HepG2 (cell line): ENCODE measurements around the gene CTSZ. TPM values are rescaled to one million over a fixed set of nuclear protein-coding genes. Genes with fewer than 3 reads are reported as not detected.

Experiments
- CHD4 ChIP-seq: fragments of 200-600 bp; sonication (generic); IDR thresholded peaks from 2 replicates; pipeline ENCODE4 v1.7.0; 2017; ENCODE audit warnings: mild to moderate bottlenecking, low read length, borderline replicate concordance
- MAFK ChIP-seq, 2 experiments: IDR thresholded peaks in 1 of 2; conservative IDR thresholded peaks in 1 of 2; 2 replicates each; pipeline ENCODE4 v1.6.1; 2011; ENCODE audit warnings: improper control_type of control experiment in 2 of 2, low read length in 2 of 2
- MTA1 ChIP-seq: sonication (generic); formaldehyde crosslinking; IDR thresholded peaks from 2 replicates; pipeline ENCODE4 v1.4.0; 2020; ENCODE audit warnings: missing genetic modification reagents, mild to moderate bottlenecking, borderline replicate concordance
- NAIF1 ChIP-seq: sonication (generic); formaldehyde crosslinking; IDR thresholded peaks from 2 replicates; pipeline ENCODE4 v1.5.0; 2020; ENCODE audit warnings: mild to moderate bottlenecking, missing genetic modification reagents, borderline replicate concordance
- PCBP2 ChIP-seq: fragments of 200-400 bp; formaldehyde crosslinking; optimal IDR thresholded peaks from 2 replicates; pipeline ENCODE3; 2018; ENCODE audit warnings: low read length, low read depth; ENCODE audit not compliant: poor library complexity, severe bottlenecking
- SMC3 ChIP-seq: IDR thresholded peaks from 2 replicates; pipeline ENCODE4 v1.6.1; 2011; ENCODE audit warnings: low read length, improper control_type of control experiment
- SP4 ChIP-seq: sonication (generic); formaldehyde crosslinking; IDR thresholded peaks from 2 replicates; pipeline ENCODE4 v1.8.1; 2023; ENCODE audit warnings: mild to moderate bottlenecking, missing genetic modification reagents
- TAF15 ChIP-seq: fragments of 200-400 bp; formaldehyde crosslinking; IDR thresholded peaks from one replicate; pipeline ENCODE4 v1.6.1; 2018; ENCODE audit warnings: mild to moderate bottlenecking, low read depth, low read length; ENCODE audit not compliant: poor library complexity, severe bottlenecking
- ZNF382 ChIP-seq: sonication (generic); formaldehyde crosslinking; IDR thresholded peaks from 2 replicates; pipeline ENCODE4 v1.5.0; 2020; ENCODE audit warnings: missing genetic modification reagents, mild to moderate bottlenecking, borderline replicate concordance
- ZNF614 ChIP-seq: IDR thresholded peaks from 2 replicates; pipeline ENCODE4 v1.6.1; 2018; ENCODE audit warnings: missing biosample characterization, missing genetic modification reagents, inconsistent platforms, borderline replicate concordance
- ZNF740 ChIP-seq: sonication (generic); formaldehyde crosslinking; IDR thresholded peaks from 2 replicates; pipeline ENCODE4 v1.4.0; 2020; ENCODE audit warnings: missing genetic modification reagents
- ZNF800 ChIP-seq: sonication (generic); formaldehyde crosslinking; IDR thresholded peaks from 2 replicates; pipeline ENCODE4 v1.4.0; 2020; ENCODE audit warnings: missing genetic modification reagents
- polyA plus RNA-seq, 8 experiments: library from polyadenylated mRNA; depleted of rRNA in 3 of 8; stranded (reverse) in 7 of 8; unstranded in 1 of 8; fragments of >200 nt; fragmentation: Illumina TruSeq in 4 of 8; extraction: Trizol in 4 of 8; gene quantifications; 2 replicates each; pipeline versions ENCODE4 v1.2.1 to v1.2.3, GENCODE V29; 2011 to 2016; ENCODE audit warnings: low read depth in 4 of 8, missing spikeins in 1 of 8, mixed read lengths in 1 of 8; ENCODE audit not compliant: insufficient read depth in 1 of 8
- total RNA-seq, 5 experiments: library from RNA; depleted of rRNA; stranded (reverse); fragments of >200 nt; fragmentation: Illumina TruSeq; extraction: Trizol; gene quantifications; 2 replicates each; pipeline ENCODE4 v1.2.3, GENCODE V29; 2016; ENCODE audit warnings: low read depth in 1 of 5
- TF ChIP-seq, protein P1 (sequence below): sonication (generic); formaldehyde crosslinking; IDR thresholded peaks from 2 replicates; pipeline ENCODE4 v1.4.0; 2020; ENCODE audit warnings: missing genetic modification reagents

Gene CTSZ
- total and polyA plus RNA-seq, 2 of the 13 experiments (the other 11 are each of a cell fraction or from before 2014, with no cell fraction given): 0.33 TPM; not detected in 1

- TF ChIP-seq SMC3 (no peak), MAFK (conservative IDR thresholded peaks at IDR 0.05 in 1 of 2, IDR thresholded peaks at IDR 0.05 in 1 of 2; ENCODE audit: low read length in 2 of 2) (no peak), ZNF740 (CRISPR knock-in tag) (no peak), CHD4 (no peak), ZNF800 (CRISPR knock-in tag) (no peak), MTA1 (no peak), NAIF1 (CRISPR knock-in tag) (no peak), ZNF382 (CRISPR knock-in tag) (no peak), ZNF614 (CRISPR knock-in tag) (no peak), SP4 (CRISPR knock-in tag) (no peak), PCBP2 (no peak), TAF15 (no peak)
- TF ChIP-seq, protein P1, sequence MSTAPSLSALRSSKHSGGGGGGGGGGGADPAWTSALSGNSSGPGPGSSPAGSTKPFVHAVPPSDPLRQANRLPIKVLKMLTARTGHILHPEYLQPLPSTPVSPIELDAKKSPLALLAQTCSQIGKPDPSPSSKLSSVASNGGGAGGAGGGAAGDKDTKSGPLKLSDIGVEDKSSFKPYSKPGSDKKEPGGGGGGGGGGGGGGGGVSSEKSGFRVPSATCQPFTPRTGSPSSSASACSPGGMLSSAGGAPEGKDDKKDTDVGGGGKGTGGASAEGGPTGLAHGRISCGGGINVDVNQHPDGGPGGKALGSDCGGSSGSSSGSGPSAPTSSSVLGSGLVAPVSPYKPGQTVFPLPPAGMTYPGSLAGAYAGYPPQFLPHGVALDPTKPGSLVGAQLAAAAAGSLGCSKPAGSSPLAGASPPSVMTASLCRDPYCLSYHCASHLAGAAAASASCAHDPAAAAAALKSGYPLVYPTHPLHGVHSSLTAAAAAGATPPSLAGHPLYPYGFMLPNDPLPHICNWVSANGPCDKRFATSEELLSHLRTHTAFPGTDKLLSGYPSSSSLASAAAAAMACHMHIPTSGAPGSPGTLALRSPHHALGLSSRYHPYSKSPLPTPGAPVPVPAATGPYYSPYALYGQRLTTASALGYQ: no peak
- TF ChIP-seq, all 625 proteins: peak for 10
Observed at GRCh38 chr20:59026904-59027740, 20.1 kb upstream of the CTSZ start (continued).
